ENCODE results near the gene NCKAP5. TPM values are rescaled to one million over a fixed set of nuclear protein-coding genes. Genes with fewer than 3 reads are reported as not detected.

The NCKAP5 gene
- polyA plus RNA-seq, 2 of the 4 experiments (the other 2 are of a cell fraction), result 3.0 to 4.1 TPM

GRCh38 chr2:133495226-133495625 is 73.0 kb downstream of the NCKAP5 start:
- ATAC-seq, result no peak
- Histone ChIP-seq H3K4me3 (no peak overlapping the region), H3K4me1 (peaks cover 10% of the 10 kb centered on the region; the same call in 2 of the 3 replicates), H3K27ac (no peak overlapping the region), H3K9me3 (no peaks in the 10 kb centered on the region), H3K4me2 (no peak overlapping the region)
- DNase-seq (ENCODE audit: low read depth in 1 of 2, low spot score in 1 of 2), result no peak
- WGBS (ENCODE audit: missing lambda C conversion rate), result 48% methylated on average over 5 of the region's 5 CpGs
- FAIRE-seq, result no peak
- CTCF ChIA-PET, result no interaction called here
- TF ChIP-seq RCOR1 (IDR thresholded peaks at IDR 0.05; ENCODE audit: low read depth, low read length), result no peak
- TF ChIP-seq E2F6 (IDR thresholded peaks at IDR 0.05; ENCODE audit: borderline replicate concordance, low read depth), result no peak
- no peak for TF ChIP-seq EHMT2 (IDR thresholded peaks at IDR 0.05; ENCODE audit: low read depth)
- no peak for TF ChIP-seq JUNB (IDR thresholded peaks at IDR 0.05)
- TF ChIP-seq POLR2A (IDR thresholded peaks at IDR 0.05; ENCODE audit: low read length), result no peak
- no peak for TF ChIP-seq SMC3 (IDR thresholded peaks at IDR 0.05)
- no peak for TF ChIP-seq CBX8 (IDR thresholded peaks at IDR 0.05)
- no peak for TF ChIP-seq RNF2 (IDR thresholded peaks at IDR 0.05; ENCODE audit: borderline replicate concordance, low read depth)
- TF ChIP-seq PHF8 (IDR thresholded peaks at IDR 0.05; ENCODE audit: borderline replicate concordance, low read depth), result no peak
- TF ChIP-seq CHD2 (IDR thresholded peaks at IDR 0.05; ENCODE audit: low read length, partially characterized antibody), result no peak
- TF ChIP-seq, protein P1, sequence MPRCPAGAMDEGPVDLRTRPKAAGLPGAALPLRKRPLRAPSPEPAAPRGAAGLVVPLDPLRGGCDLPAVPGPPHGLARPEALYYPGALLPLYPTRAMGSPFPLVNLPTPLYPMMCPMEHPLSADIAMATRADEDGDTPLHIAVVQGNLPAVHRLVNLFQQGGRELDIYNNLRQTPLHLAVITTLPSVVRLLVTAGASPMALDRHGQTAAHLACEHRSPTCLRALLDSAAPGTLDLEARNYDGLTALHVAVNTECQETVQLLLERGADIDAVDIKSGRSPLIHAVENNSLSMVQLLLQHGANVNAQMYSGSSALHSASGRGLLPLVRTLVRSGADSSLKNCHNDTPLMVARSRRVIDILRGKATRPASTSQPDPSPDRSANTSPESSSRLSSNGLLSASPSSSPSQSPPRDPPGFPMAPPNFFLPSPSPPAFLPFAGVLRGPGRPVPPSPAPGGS (IDR thresholded peaks at IDR 0.05), result no peak
- TF ChIP-seq SREBF2 (IDR thresholded peaks at IDR 0.05), result no peak
- TF ChIP-seq NPAS2 (CRISPR knock-in tag; IDR thresholded peaks at IDR 0.05; ENCODE audit: borderline replicate concordance), result no peak
- TF ChIP-seq HEYL (CRISPR knock-in tag; IDR thresholded peaks at IDR 0.05), result no peak
- no peak for TF ChIP-seq RARB (CRISPR knock-in tag; IDR thresholded peaks at IDR 0.05)
- TF ChIP-seq GATA3 (IDR thresholded peaks at IDR 0.05; ENCODE audit: borderline replicate concordance), result no peak
- no peak for TF ChIP-seq FOSL2 (IDR thresholded peaks at IDR 0.05)
- TF ChIP-seq FOSL2 (CRISPR knock-in tag; IDR thresholded peaks at IDR 0.05), result no peak
- no peak for TF ChIP-seq HOXB13 (CRISPR knock-in tag; IDR thresholded peaks at IDR 0.05; ENCODE audit: low read depth)
- TF ChIP-seq TP53 (CRISPR knock-in tag; IDR thresholded peaks at IDR 0.05), result no peak
- POLR2A ChIA-PET, result no interaction called here

- POLR2A ChIA-PET, result no interaction called here
- Histone ChIP-seq H3K4me1 (peaks cover 13% of the 10 kb centered on the region; the same call in 2 of the 3 replicates), H3K9me3 (no peaks in the 10 kb centered on the region), H3K4me3 (no peak overlapping the region), H3K4me2 (no peak overlapping the region), H3K27ac (no peak overlapping the region)
- FAIRE-seq, result no peak
- ATAC-seq, result no peak
- CTCF ChIA-PET, result interaction anchor here (1.2 kb wide), 1 partner anchor 68 kb away, joined by 3 read pairs; no protein-coding TSS in a partner anchor
- 84% methylated on average over 2 of the region's 2 CpGs for WGBS (ENCODE audit: missing lambda C conversion rate)
- no peak for DNase-seq (ENCODE audit: low read depth in 1 of 2, low spot score in 1 of 2)
- no peak for TF ChIP-seq TFCP2L1 (CRISPR knock-in tag; IDR thresholded peaks at IDR 0.05)
- TF ChIP-seq, protein P2, sequence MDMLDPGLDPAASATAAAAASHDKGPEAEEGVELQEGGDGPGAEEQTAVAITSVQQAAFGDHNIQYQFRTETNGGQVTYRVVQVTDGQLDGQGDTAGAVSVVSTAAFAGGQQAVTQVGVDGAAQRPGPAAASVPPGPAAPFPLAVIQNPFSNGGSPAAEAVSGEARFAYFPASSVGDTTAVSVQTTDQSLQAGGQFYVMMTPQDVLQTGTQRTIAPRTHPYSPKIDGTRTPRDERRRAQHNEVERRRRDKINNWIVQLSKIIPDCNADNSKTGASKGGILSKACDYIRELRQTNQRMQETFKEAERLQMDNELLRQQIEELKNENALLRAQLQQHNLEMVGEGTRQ (IDR thresholded peaks at IDR 0.05), result no peak
- no peak for TF ChIP-seq REST (IDR thresholded peaks at IDR 0.05)
- no peak for TF ChIP-seq HDAC2 (IDR thresholded peaks at IDR 0.05)
- no peak for TF ChIP-seq ESRRA (IDR thresholded peaks at IDR 0.05; ENCODE audit: borderline replicate concordance, low read length)
- TF ChIP-seq ZNF302 (CRISPR knock-in tag; IDR thresholded peaks at IDR 0.05), result no peak
- no peak for TF ChIP-seq KDM1A (IDR thresholded peaks at IDR 0.05; ENCODE audit: low read depth)
- no peak for TF ChIP-seq NFE2L2 (conservative IDR thresholded peaks at IDR 0.05; ENCODE audit: low read length)
- TF ChIP-seq GATA3 (IDR thresholded peaks at IDR 0.05; ENCODE audit: borderline replicate concordance), result no peak
- TF ChIP-seq CBX8 (IDR thresholded peaks at IDR 0.05), result no peak
- TF ChIP-seq ATOH8 (CRISPR knock-in tag; IDR thresholded peaks at IDR 0.05; ENCODE audit: low read depth), result no peak
- TF ChIP-seq ZFP36 (IDR thresholded peaks at IDR 0.05; ENCODE audit: borderline replicate concordance, partially characterized antibody), result no peak
- no peak for TF ChIP-seq RAD21 (conservative IDR thresholded peaks at IDR 0.05 in 1 of 2, IDR thresholded peaks at IDR 0.05 in 1 of 2)
- no peak for TF ChIP-seq JUN (IDR thresholded peaks at IDR 0.05)
- TF ChIP-seq FOXS1 (CRISPR knock-in tag; IDR thresholded peaks at IDR 0.05), result no peak
- TF ChIP-seq EHF (CRISPR knock-in tag; IDR thresholded peaks at IDR 0.05), result no peak
- TF ChIP-seq TP53 (CRISPR knock-in tag; IDR thresholded peaks at IDR 0.05), result no peak
Measured at GRCh38 chr2:133492719-133493380, 75.4 kb downstream of the NCKAP5 start.

Measured in A549 (cell line).